GM12878 (cell line): ENCODE measurements around the gene INSIG2. TPM values are rescaled to one million over a fixed set of nuclear protein-coding genes. Genes with fewer than 3 reads are reported as not detected.

ENCODE experiments used
- ATAC-seq: fragments of 200-7000 bp; cut with Tn5 transposase; 3 replicates; pipeline ENCODE4 v1.9.1; 2020; ENCODE audit warnings: mild to moderate bottlenecking, moderate library complexity
- BruUV-seq: library from RNA; stranded (reverse); fragments of 400-500 nt; replicated peaks from 2 replicates; lab custom pipeline; 2021; lab: Mats Ljungman, UMichigan
- CTCF ChIA-PET: fragments of 300-600 bp; sonication (Branson Sonifier 250); formaldehyde crosslinking; extraction: SDS; loops from one replicate; lab custom pipeline; 2021; ENCODE audit warnings: inconsistent platforms; lab: Yijun Ruan, JAX
- POLR2A ChIA-PET: fragments of 350-600 bp; formaldehyde crosslinking; extraction: SDS; loops from one replicate; lab custom pipeline; 2021; ENCODE audit warnings: inconsistent platforms; lab: Charles Lee
- RAD21 ChIA-PET: fragments of 300-600 bp; sonication (Branson Sonifier 250); formaldehyde crosslinking; loops from one replicate; lab custom pipeline; 2023; ENCODE audit warnings: antibody characterized with exemption; ENCODE audit not compliant: unreplicated experiment; lab: Charles Lee
- SMC1A ChIA-PET: fragments of 300-600 bp; sonication (Branson Sonifier 250); formaldehyde crosslinking; loops from one replicate; lab custom pipeline; 2023; ENCODE audit not compliant: unreplicated experiment, uncharacterized antibody; lab: Charles Lee
- DNase-seq: peaks from one replicate; pipeline ENCODE4 v3.0.0-alpha.2; 2011; ENCODE audit warnings: low read depth, low spot score
- FAIRE-seq: peaks from 3 replicates; lab custom pipeline; 2011; peaks lifted over from hg19 to GRCh38; lab: Jason Lieb, UNC
- H2AFZ ChIP-seq: 2 replicates; pipeline ENCODE4 v1.6.0; 2011; ENCODE audit warnings: low read depth, low read length, control low read depth; ENCODE audit not compliant: control insufficient read depth
- H3K27ac ChIP-seq: 2 replicates; pipeline ENCODE4 v1.5.1; 2011; ENCODE audit warnings: control low read depth; ENCODE audit not compliant: control insufficient read depth, insufficient read depth
- H3K27me3 ChIP-seq, 2 experiments: replicated peaks in 1 of 2; 2 replicates each; pipeline versions ENCODE4 v1.6.0 to v1.6.1; 2011; ENCODE audit warnings: low read length in 1 of 2; ENCODE audit not compliant: control insufficient read depth in 2 of 2, insufficient read depth in 2 of 2
- H3K36me3 ChIP-seq, 2 experiments: 2 replicates each; pipeline ENCODE4 v1.5.1; 2011; ENCODE audit warnings: low read length in 1 of 2; ENCODE audit not compliant: control insufficient read depth in 2 of 2, insufficient read depth in 2 of 2
- H3K4me1 ChIP-seq: 2 replicates; pipeline ENCODE4 v1.6.1; 2011; ENCODE audit warnings: mild to moderate bottlenecking, low read length, moderate library complexity, mixed read lengths; ENCODE audit not compliant: control insufficient read depth, insufficient read depth
- H3K4me2 ChIP-seq: 2 replicates; pipeline ENCODE4 v1.6.0; 2011; ENCODE audit warnings: control low read depth; ENCODE audit not compliant: control insufficient read depth, insufficient read depth
- H3K4me3 ChIP-seq: fragments of 200-600 bp; sonication (generic); 2 replicates; pipeline ENCODE4 v1.5.1; 2016
- H3K79me2 ChIP-seq: 2 replicates; pipeline ENCODE4 v1.6.0; 2011; ENCODE audit warnings: low read length; ENCODE audit not compliant: control insufficient read depth, insufficient read depth
- H3K9ac ChIP-seq: 2 replicates; pipeline ENCODE4 v1.8.0; 2011; ENCODE audit warnings: low read length, control low read depth, mixed read lengths; ENCODE audit not compliant: control insufficient read depth, insufficient read depth
- H3K9me3 ChIP-seq: replicated peaks from 3 replicates; pipeline ENCODE4 v1.5.1; 2011; ENCODE audit warnings: mild to moderate bottlenecking, low read length; ENCODE audit not compliant: control insufficient read depth, insufficient read depth
- H4K20me1 ChIP-seq: 2 replicates; pipeline ENCODE4 v1.6.0; 2011; ENCODE audit not compliant: control insufficient read depth, insufficient read depth
- FOXM1 ChIP-seq: IDR thresholded peaks from 2 replicates; pipeline ENCODE4 v1.6.1; 2012; ENCODE audit warnings: low read depth, mild to moderate bottlenecking, inconsistent platforms, low read length, moderate library complexity
- POLR2AphosphoS5 ChIP-seq: IDR thresholded peaks from 2 replicates; pipeline ENCODE4 v1.6.1; 2011; ENCODE audit warnings: mild to moderate bottlenecking, low read length, inconsistent platforms
- RAD51 ChIP-seq: fragments of 450-650 bp; IDR thresholded peaks from 2 replicates; pipeline ENCODE4 v1.6.1; 2016; ENCODE audit warnings: moderate library complexity, mild to moderate bottlenecking, inconsistent platforms
- TCF7 ChIP-seq: IDR thresholded peaks from 2 replicates; pipeline ENCODE4 v1.6.1; 2014; ENCODE audit warnings: antibody characterized with exemption, borderline replicate concordance
- ZNF207 ChIP-seq: fragments of 450-650 bp; IDR thresholded peaks from 2 replicates; pipeline ENCODE4 v1.6.1; 2014; ENCODE audit warnings: antibody characterized with exemption, mild to moderate bottlenecking, borderline replicate concordance
- WGBS: methylation state at CpG from one replicate; pipeline ENCODE4 v1.1.6; 2016; ENCODE audit warnings: low lambda C conversion rate; ENCODE audit not compliant: insufficient replicate concordance, insufficient coverage; ENCODE audit errors: missing lambda C conversion rate; 5-methylcytosine and 5-hydroxymethylcytosine counted together
- in situ Hi-C: fragments of 300-500 bp; cut with MboI; formaldehyde crosslinking; loops from 9 replicates; pipeline ENCODE4 v1.14.3; 2018; ENCODE audit warnings: mixed read lengths
- intact Hi-C: fragments of 100-400 bp; cut with micrococcal nuclease; formaldehyde crosslinking; loops from one replicate; pipeline ENCODE4 v1.14.2; 2022; ENCODE audit not compliant: unreplicated experiment
- polyA plus RNA-seq, 11 experiments: library from polyadenylated mRNA; depleted of rRNA in 4 of 11; unstranded in 6 of 11; stranded (reverse) in 5 of 11; fragments of >200 nt; fragmentation: Nextera tagmentation in 4 of 11; fragmentation: Illumina TruSeq in 1 of 11; extraction: Ambion mirVana in 4 of 11; extraction: Trizol in 1 of 11; gene quantifications; 1 replicate in 1 of 11; 2 replicates in 10 of 11; pipeline versions ENCODE4 v1.2.1 to v1.2.3, GENCODE V29; 2011 to 2016; ENCODE audit warnings: inconsistent platforms in 2 of 11, missing spikeins in 2 of 11, low read depth in 1 of 11
- total RNA-seq, 4 experiments: library from RNA; depleted of rRNA in 3 of 4; stranded (reverse); fragments of >200 nt in 3 of 4; fragmentation: Illumina TruSeq in 1 of 4; extraction: Trizol in 1 of 4; gene quantifications; 2 replicates each; pipeline versions ENCODE4 v1.2.1 to v1.2.3, GENCODE V29; 2013 to 2021
- TF ChIP-seq, protein P1 (sequence below): IDR thresholded peaks from 2 replicates; pipeline ENCODE4 v1.6.1; 2012; ENCODE audit warnings: low read depth, low read length, improper control_type of control experiment

Gene INSIG2
- total and polyA plus RNA-seq, 10 of the 15 experiments (the other 5 are each of a cell fraction or from before 2014, with no cell fraction given) = 4.9 to 92.7 (median 12.0) TPM

DNA sequence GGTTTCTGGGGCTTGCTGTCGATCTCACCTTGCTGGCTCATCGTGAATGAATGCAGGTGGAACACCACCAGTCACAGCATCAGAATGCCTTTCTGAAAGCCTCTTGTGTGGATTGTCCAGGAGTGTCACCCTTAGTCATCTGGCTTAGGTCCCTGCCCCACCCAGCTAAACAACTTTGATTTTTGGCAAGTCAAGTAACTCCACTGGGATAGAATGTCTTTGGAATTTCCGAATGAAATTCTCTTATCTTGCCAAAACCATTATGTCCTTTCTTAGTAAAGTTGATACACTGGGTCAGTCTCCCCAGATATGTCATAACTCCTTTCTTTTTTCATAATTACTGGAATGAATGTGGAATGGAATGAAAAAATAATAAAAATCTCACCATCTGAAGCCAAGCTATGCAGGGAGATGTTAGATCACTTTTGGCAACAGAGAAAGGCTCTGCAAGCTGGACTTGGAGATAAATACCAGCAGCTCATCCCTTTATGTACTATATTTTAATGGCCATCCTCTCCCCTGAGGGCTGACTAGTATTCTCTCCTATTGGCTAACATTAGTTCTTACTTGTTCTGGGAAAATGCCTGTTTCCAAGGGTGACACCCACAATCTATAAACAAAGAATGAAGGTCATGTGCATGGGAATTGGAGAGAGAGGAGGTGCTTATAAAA, 35.4 kb downstream of the INSIG2 start:
- ATAC-seq (peak; percentile 14), DNase-seq (no peak), FAIRE-seq (no peak)
- in situ Hi-C loops (no loop called here), intact Hi-C loops (loop anchor here (1.0 kb wide), 1 partner anchor 35 kb away; the partner anchor contains the start of gene INSIG2)
- RAD21 ChIA-PET = interaction anchor here (0.6 to 2.7 kb wide), 4 partner anchors 18 to 63 kb away, joined by 3 to 11 read pairs (median 5); partner anchors contain the start of gene INSIG2
- H4K20me1 ChIP-seq = no peaks in the 10 kb centered on the region
- H3K79me2 ChIP-seq = no peaks in the 10 kb centered on the region
- SMC1A ChIA-PET = interaction anchor here (0.7 to 2.3 kb wide), 9 partner anchors 8 to 121 kb away, joined by 3 to 18 read pairs (median 4); partner anchors contain the start of gene INSIG2
- TF ChIP-seq ZNF207 (no peak), FOXM1 (no peak), RAD51 (no peak), POLR2AphosphoS5 (no peak), TCF7 (no peak)
- TF ChIP-seq, protein P1, sequence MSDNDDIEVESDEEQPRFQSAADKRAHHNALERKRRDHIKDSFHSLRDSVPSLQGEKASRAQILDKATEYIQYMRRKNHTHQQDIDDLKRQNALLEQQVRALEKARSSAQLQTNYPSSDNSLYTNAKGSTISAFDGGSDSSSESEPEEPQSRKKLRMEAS = no peak
- POLR2A ChIA-PET = no interaction called here
- WGBS = 61% methylated on average over 3 of the region's 3 CpGs
- no peaks in the 10 kb centered on the region for H3K4me1 ChIP-seq
- BruUV-seq = no TSS peak
- H3K4me2 ChIP-seq = no peak overlapping the region
- no peak overlapping the region for H3K4me3 ChIP-seq
- H3K9ac ChIP-seq = no peak overlapping the region
- CTCF ChIA-PET = interaction anchor here (0.6 to 2.8 kb wide), 7 partner anchors 19 to 120 kb away, joined by 3 to 9 read pairs (median 4); no protein-coding TSS in a partner anchor
- H3K36me3 ChIP-seq = no peaks in the 10 kb centered on the region
- no peak overlapping the region for H3K27ac ChIP-seq
- H3K27me3 ChIP-seq = no peaks in the 10 kb centered on the region
- no peak overlapping the region for H2AFZ ChIP-seq
- no peaks in the 10 kb centered on the region for H3K9me3 ChIP-seq
